Fibroblast of upper back skin (primary cell): ENCODE data around the gene NRXN3.

ENCODE experiments used
- DNase-seq: peaks from one replicate; pipeline ENCODE4 v3.0.0-alpha.2; 2013

NRXN3 gene

GRCh38 chr14:78175412-78175811, 5.2 kb downstream of the NRXN3 start:
- DNase-seq, result no peak

GRCh38 chr14:78178071-78178470, 7.9 kb downstream of the NRXN3 start:
- no peak for DNase-seq

GRCh38 chr14:78178971-78179370, 8.8 kb downstream of the NRXN3 start:
- no peak for DNase-seq

GRCh38 chr14:78181270-78181669, 11.1 kb downstream of the NRXN3 start:
- no peak for DNase-seq

- no peak for DNase-seq
Observed at GRCh38 chr14:78182722-78183121, 12.5 kb downstream of the NRXN3 start.

GRCh38 chr14:78184157-78184556, 14.0 kb downstream of the NRXN3 start:
- no peak for DNase-seq

GRCh38 chr14:78186277-78186676, 16.1 kb downstream of the NRXN3 start:
- DNase-seq, result no peak

GRCh38 chr14:78188882-78189281, 18.7 kb downstream of the NRXN3 start:
- DNase-seq, result no peak

GRCh38 chr14:78195431-78195830, 25.3 kb downstream of the NRXN3 start:
- DNase-seq, result no peak

- no peak for DNase-seq
Observed at GRCh38 chr14:78196323-78196722, 26.1 kb downstream of the NRXN3 start.

- DNase-seq, result no peak
Observed at GRCh38 chr14:78197051-78197450, 26.9 kb downstream of the NRXN3 start.

GRCh38 chr14:78202163-78202562, 32.0 kb downstream of the NRXN3 start:
- no peak for DNase-seq

GRCh38 chr14:78202976-78203375, 32.8 kb downstream of the NRXN3 start:
- DNase-seq, result no peak

GRCh38 chr14:78207414-78207813, 37.2 kb downstream of the NRXN3 start:
- no peak for DNase-seq

- DNase-seq, result no peak
Observed at GRCh38 chr14:78220273-78220672, 50.1 kb downstream of the NRXN3 start.

GRCh38 chr14:78222746-78223145, 52.6 kb downstream of the NRXN3 start:
- DNase-seq, result no peak

- no peak for DNase-seq
Observed at GRCh38 chr14:78227248-78228077, 57.3 kb downstream of the NRXN3 start.

- no peak for DNase-seq
Observed at GRCh38 chr14:78228702-78229327, 58.6 kb downstream of the NRXN3 start.

- no peak for DNase-seq
Observed at GRCh38 chr14:78232231-78233000, 62.2 kb downstream of the NRXN3 start.

GRCh38 chr14:78238141-78238540, 68.0 kb downstream of the NRXN3 start:
- DNase-seq, result no peak

GRCh38 chr14:78240567-78240966, 70.4 kb downstream of the NRXN3 start:
- DNase-seq, result no peak

GRCh38 chr14:78242086-78242485, 71.9 kb downstream of the NRXN3 start:
- DNase-seq, result peak; percentile 56

GRCh38 chr14:78243187-78243586, 73.0 kb downstream of the NRXN3 start:
- no peak for DNase-seq

- no peak for DNase-seq
Observed at GRCh38 chr14:78245238-78245637, 75.1 kb downstream of the NRXN3 start.
